GM12864 (cell line): Measurements from ENCODE around the gene AGAP3.

Source experiments
- DNase-seq: peaks from one replicate; pipeline ENCODE4 v3.0.0-alpha.2; 2011; ENCODE audit warnings: low read depth
- H3K4me3 ChIP-seq: 2 replicates; pipeline ENCODE4 v1.5.1; 2011; ENCODE audit warnings: mild to moderate bottlenecking, low read depth, low read length, control low read depth
- CTCF ChIP-seq: IDR thresholded peaks from 2 replicates; pipeline ENCODE4 v1.5.1; 2011; ENCODE audit warnings: low read depth, mild to moderate bottlenecking, moderate library complexity, low read length, control low read depth, inconsistent platforms; ENCODE audit errors: missing control alignments

AGAP3 gene

GRCh38 chr7:151068069-151068773 lies 18.1 kb upstream of the AGAP3 start:
- no peak for DNase-seq
- H3K4me3 ChIP-seq = no peak overlapping the region
- TF ChIP-seq CTCF = no peak

- no peak for DNase-seq
- TF ChIP-seq CTCF = no peak
- H3K4me3 ChIP-seq = no peak overlapping the region
Observed at GRCh38 chr7:151069841-151070573, 16.3 kb upstream of the AGAP3 start.

DNA sequence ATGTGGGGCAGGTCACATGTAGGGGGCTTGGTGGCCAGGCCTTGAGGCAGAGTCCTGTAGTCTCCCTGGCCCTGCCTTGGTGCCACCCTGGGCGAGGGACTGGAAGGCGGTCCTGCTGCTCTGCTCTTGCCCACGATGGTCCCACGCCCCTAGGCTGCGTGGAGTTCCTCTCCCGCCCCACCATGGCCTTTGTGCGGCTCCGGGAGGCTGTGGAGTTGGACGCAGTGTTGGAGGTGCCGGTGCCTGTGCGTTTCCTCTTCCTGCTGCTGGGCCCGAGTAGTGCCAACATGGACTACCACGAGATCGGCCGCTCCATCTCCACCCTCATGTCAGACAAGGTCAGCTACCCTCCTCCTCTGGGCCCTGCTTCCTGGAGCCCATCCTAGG lies 15.7 kb upstream of the AGAP3 start:
- TF ChIP-seq CTCF = no peak
- DNase-seq = no peak
- no peak overlapping the region for H3K4me3 ChIP-seq

GRCh38 chr7:151071032-151071866 lies 15.0 kb upstream of the AGAP3 start:
- no peak for DNase-seq
- TF ChIP-seq CTCF = no peak
- H3K4me3 ChIP-seq = no peak overlapping the region

GRCh38 chr7:151073990-151074389 lies 12.3 kb upstream of the AGAP3 start:
- H3K4me3 ChIP-seq = no peak overlapping the region
- no peak for TF ChIP-seq CTCF
- DNase-seq = no peak

DNA sequence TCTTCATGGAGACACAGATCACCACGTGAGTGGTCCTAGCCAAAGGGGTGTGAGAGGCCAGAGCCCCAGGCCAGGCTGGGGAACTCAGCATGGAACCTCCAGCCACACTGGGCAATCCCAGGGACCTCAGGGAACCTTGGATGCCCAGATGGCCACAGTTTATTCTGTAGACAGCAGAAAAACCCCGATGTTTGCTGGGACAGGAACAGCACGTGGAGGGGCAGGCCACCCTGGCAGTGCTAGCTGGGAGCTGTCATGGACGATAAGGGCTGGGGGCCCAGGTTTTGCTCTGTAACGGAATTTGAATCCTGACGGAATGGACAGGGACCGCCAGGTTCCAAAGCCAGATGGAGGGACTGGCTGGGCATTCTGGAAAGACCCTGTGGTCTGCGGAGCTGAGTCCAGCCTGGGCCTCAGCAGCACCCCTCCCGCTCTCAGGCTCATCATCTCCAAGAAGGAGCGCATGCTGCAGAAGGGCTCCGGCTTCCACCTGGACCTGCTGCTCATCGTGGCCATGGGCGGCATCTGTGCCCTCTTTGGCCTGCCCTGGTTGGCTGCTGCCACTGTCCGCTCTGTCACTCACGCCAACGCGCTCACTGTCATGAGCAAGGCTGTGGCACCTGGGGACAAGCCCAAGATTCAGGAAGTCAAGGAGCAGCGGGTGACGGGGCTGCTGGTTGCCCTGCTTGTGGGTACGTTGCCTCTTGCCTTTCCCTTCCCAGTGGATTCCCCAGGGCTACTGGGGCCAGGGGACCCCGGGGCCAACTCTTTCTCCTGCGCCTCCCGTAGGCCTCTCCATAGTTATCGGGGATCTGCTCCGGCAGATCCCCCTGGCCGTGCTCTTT lies 11.2 kb upstream of the AGAP3 start:
- no peak overlapping the region for H3K4me3 ChIP-seq
- no peak for TF ChIP-seq CTCF
- DNase-seq = no peak
